ENCODE measurements around the gene FMN1.

Gene FMN1

DNA sequence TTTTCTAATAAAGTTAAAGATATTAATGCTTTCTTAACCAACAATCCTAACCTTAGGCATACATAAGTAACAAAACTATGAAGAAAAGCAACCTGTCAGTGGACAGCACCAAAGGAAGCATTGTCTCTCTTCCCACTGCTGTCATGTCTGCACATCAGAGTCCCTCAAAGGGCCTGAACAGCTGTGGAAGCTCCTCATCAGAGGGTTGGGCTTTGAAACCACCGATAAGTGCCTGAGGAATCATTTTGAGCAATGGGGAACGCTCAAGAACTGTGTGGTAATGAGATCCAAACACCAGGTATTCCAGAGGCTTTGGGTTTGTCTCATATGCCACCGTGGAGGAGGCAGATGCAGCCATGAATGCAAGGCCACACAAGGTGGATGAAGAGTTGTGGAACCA is 182.5 kb downstream of the FMN1 start:
- Histone ChIP-seq H2AFZ (ENCODE audit: low read depth) (no peak overlapping the region), H4K20me1 (ENCODE audit: insufficient read depth) (no peaks in the 10 kb centered on the region), H3K4me3 (IDR thresholded peaks at IDR 0.05; ENCODE audit: insufficient read depth, low read depth, low read length) (no peak overlapping the region), H3K27ac (no peak overlapping the region), H3K4me2 (no peak overlapping the region), H3K36me3 (ENCODE audit: insufficient read depth) (no peaks in the 10 kb centered on the region), H3K9ac (no peak overlapping the region), H3K79me2 (ENCODE audit: insufficient read depth, low read depth) (no peaks in the 10 kb centered on the region), H3K27me3 (ENCODE audit: insufficient read depth, low read depth) (no peaks in the 10 kb centered on the region), H3K4me1 (ENCODE audit: low read depth, poor library complexity, severe bottlenecking) (peaks cover 42% of the 10 kb centered on the region)
- TF ChIP-seq, protein P1, sequence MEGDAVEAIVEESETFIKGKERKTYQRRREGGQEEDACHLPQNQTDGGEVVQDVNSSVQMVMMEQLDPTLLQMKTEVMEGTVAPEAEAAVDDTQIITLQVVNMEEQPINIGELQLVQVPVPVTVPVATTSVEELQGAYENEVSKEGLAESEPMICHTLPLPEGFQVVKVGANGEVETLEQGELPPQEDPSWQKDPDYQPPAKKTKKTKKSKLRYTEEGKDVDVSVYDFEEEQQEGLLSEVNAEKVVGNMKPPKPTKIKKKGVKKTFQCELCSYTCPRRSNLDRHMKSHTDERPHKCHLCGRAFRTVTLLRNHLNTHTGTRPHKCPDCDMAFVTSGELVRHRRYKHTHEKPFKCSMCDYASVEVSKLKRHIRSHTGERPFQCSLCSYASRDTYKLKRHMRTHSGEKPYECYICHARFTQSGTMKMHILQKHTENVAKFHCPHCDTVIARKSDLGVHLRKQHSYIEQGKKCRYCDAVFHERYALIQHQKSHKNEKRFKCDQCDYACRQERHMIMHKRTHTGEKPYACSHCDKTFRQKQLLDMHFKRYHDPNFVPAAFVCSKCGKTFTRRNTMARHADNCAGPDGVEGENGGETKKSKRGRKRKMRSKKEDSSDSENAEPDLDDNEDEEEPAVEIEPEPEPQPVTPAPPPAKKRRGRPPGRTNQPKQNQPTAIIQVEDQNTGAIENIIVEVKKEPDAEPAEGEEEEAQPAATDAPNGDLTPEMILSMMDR (conservative IDR thresholded peaks at IDR 0.05; ENCODE audit: low read depth, low read length) = no peak

DNA sequence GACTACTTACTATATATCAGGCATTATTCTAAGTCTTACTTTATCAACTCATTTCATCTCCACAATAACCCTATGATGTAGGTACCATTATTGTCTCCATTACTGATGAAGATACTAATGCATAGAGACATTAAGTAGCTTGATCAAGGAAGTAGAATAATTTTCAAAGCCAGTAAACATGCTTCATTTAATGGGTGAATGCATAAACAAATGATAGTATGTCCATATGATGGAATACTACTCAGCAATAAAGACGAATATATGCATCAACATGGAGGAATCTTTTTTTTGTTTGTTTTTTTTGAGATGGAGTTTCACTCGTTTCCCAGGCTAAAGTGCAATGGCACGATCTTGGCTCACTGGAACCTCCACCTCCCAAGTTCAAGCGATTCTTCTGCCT is 184.9 kb downstream of the FMN1 start:
- Histone ChIP-seq H3K27me3 (ENCODE audit: insufficient read depth, low read depth) (no peaks in the 10 kb centered on the region), H3K36me3 (ENCODE audit: insufficient read depth) (no peaks in the 10 kb centered on the region), H4K20me1 (ENCODE audit: insufficient read depth) (no peaks in the 10 kb centered on the region), H2AFZ (ENCODE audit: low read depth) (no peak overlapping the region), H3K79me2 (ENCODE audit: insufficient read depth, low read depth) (no peaks in the 10 kb centered on the region), H3K4me1 (ENCODE audit: low read depth, poor library complexity, severe bottlenecking) (peaks cover 58% of the 10 kb centered on the region), H3K4me2 (peak overlapping the region; percentile 98), H3K4me3 (IDR thresholded peaks at IDR 0.05; ENCODE audit: insufficient read depth, low read depth, low read length) (no peak overlapping the region), H3K9ac (peak overlapping the region; percentile 50; the same call in 1 of the 2 replicates), H3K27ac (peak overlapping the region; percentile 91)
- TF ChIP-seq, protein P1 (conservative IDR thresholded peaks at IDR 0.05; ENCODE audit: low read depth, low read length) = no peak

DNA sequence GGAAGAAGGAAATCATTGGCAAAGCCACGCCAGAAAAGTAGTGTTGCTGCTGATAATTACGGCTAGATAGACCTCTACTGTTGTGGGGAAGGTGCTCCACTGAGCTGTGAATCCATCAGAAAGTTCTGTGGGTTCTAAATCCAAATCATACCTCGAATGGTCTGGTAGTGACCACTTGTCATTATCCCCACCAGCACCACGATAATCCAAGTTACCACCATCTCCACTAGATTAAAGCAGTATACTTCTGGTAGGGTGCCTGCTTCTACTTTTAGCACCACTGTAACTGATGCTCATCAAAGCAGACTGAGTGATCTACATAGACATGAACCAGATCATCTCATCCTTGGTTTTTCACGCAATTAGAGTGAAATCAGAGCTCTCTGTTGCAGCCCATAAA is 185.5 kb downstream of the FMN1 start:
- no peaks in the 10 kb centered on the region for H4K20me1 ChIP-seq (ENCODE audit: insufficient read depth)
- H3K36me3 ChIP-seq (ENCODE audit: insufficient read depth) = no peaks in the 10 kb centered on the region
- no peaks in the 10 kb centered on the region for H3K27me3 ChIP-seq (ENCODE audit: insufficient read depth, low read depth)
- H3K79me2 ChIP-seq (ENCODE audit: insufficient read depth, low read depth) = no peaks in the 10 kb centered on the region
- peak overlapping the region; percentile 50; the same call in 1 of the 2 replicates for H3K9ac ChIP-seq
- H3K4me2 ChIP-seq = peak overlapping the region; percentile 98
- peak overlapping the region; percentile 91 for H3K27ac ChIP-seq
- no peak overlapping the region for H3K4me3 ChIP-seq (IDR thresholded peaks at IDR 0.05; ENCODE audit: insufficient read depth, low read depth, low read length)
- H3K4me1 ChIP-seq (ENCODE audit: low read depth, poor library complexity, severe bottlenecking) = peaks cover 58% of the 10 kb centered on the region
- TF ChIP-seq, protein P1 (conservative IDR thresholded peaks at IDR 0.05; ENCODE audit: low read depth, low read length) = no peak
- H2AFZ ChIP-seq (ENCODE audit: low read depth) = peak overlapping the region; percentile 14

DNA sequence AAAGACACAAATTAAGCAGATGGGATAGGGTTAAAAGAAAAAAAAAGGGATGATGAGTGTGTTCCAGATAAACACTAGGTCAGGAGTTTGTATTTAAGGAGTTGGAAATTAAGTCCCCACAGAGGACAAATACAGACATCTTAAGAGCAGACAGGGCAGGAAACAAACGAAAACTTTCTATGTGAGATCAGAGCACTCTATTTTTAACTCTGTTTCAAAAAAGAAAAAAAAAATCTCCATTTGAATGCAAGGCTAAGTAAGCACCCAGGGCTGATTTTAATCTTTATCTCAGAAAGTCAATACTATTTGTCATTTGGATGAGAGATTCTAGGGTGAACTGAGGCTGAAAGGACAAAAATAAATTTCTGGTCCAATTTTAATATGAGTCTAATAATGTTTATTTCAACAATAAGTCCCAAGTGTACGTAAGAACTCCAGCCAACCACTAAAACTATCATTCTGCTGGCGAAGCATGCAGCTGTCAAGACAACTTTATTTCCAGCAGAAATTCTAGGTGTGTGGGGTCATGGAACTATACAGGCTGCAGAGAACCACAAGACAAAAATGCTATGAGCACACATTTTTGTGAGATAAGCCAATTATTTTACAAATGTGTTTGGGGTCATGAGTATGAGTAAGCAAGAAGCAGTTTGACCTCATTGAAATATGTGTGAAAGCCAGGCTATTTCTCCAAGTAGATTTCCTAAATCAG is 186.1 kb downstream of the FMN1 start:
- Histone ChIP-seq H3K4me3 (IDR thresholded peaks at IDR 0.05; ENCODE audit: insufficient read depth, low read depth, low read length) (no peak overlapping the region), H2AFZ (ENCODE audit: low read depth) (peak overlapping the region; percentile 14), H3K9ac (peak overlapping the region; percentile 50), H3K36me3 (ENCODE audit: insufficient read depth) (no peaks in the 10 kb centered on the region), H3K27ac (peak overlapping the region; percentile 91), H3K4me1 (ENCODE audit: low read depth, poor library complexity, severe bottlenecking) (peaks cover 58% of the 10 kb centered on the region), H3K27me3 (ENCODE audit: insufficient read depth, low read depth) (no peaks in the 10 kb centered on the region), H3K79me2 (ENCODE audit: insufficient read depth, low read depth) (no peaks in the 10 kb centered on the region), H3K4me2 (peak overlapping the region; percentile 98), H4K20me1 (ENCODE audit: insufficient read depth) (no peaks in the 10 kb centered on the region)
- TF ChIP-seq, protein P1 (conservative IDR thresholded peaks at IDR 0.05; ENCODE audit: low read depth, low read length) = no peak
